ENCODE results near the gene INPP5B.

INPP5B gene

GRCh38 chr1:37932759-37933158 is 14.1 kb downstream of the INPP5B start:
- Histone ChIP-seq H3K36me3 (ENCODE audit: control insufficient read depth in 1 of 2, insufficient read depth in 2 of 2, low read length in 2 of 2) (no peaks in the 10 kb centered on the region), H4K8ac (ENCODE audit: low read depth, low read length) (no peak overlapping the region), H3K4me2 (ENCODE audit: low read length) (no peak overlapping the region), H3K9me3 (ENCODE audit: insufficient read depth, low read depth, low read length) (no peaks in the 10 kb centered on the region), H3K14ac (ENCODE audit: low read length) (no peak overlapping the region), H3K9ac (ENCODE audit: low read length) (no peak overlapping the region), H3K79me1 (ENCODE audit: low read length) (peaks cover 5% of the 10 kb centered on the region), H3K23ac (ENCODE audit: low read length) (no peak overlapping the region), H3K4me1 (ENCODE audit: control insufficient read depth in 1 of 2, insufficient read depth in 2 of 2, low read length in 2 of 2) (peaks cover 7 to 10% of the 10 kb centered on the region in 2 experiments), H3K4me3 (ENCODE audit: low read depth, low read length) (no peak overlapping the region), H4K91ac (ENCODE audit: low read depth, low read length) (no peak overlapping the region), H3K27me3 (ENCODE audit: insufficient read depth, low read length) (no peaks in the 10 kb centered on the region), H2BK5ac (ENCODE audit: low read depth, low read length, poor library complexity) (no peak overlapping the region), H4K12ac (ENCODE audit: low read depth, low read length) (no peak overlapping the region), H3K18ac (ENCODE audit: low read length) (no peak overlapping the region), H2AFZ (ENCODE audit: insufficient read depth, low read length, poor library complexity) (no peak overlapping the region), H3K27ac (ENCODE audit: low read depth, low read length) (no peak overlapping the region), H2BK12ac (ENCODE audit: low read length) (no peak overlapping the region), H2BK120ac (ENCODE audit: insufficient read depth, low read length, poor library complexity) (no peak overlapping the region), H3K79me2 (ENCODE audit: control insufficient read depth, insufficient read depth, low read length, poor library complexity) (peaks cover 5% of the 10 kb centered on the region), H3K4ac (ENCODE audit: low read depth, low read length) (no peak overlapping the region), H2AK5ac (ENCODE audit: low read length) (no peak overlapping the region)
- peak; percentile 50 to 74 for DNase-seq
- no CpG with 5 or more reads among the region's 4 CpGs for WGBS (ENCODE audit: extremely low coverage, insufficient coverage, insufficient read length)

GRCh38 chr1:37931361-37932158 is 15.3 kb downstream of the INPP5B start:
- H2AFZ ChIP-seq (ENCODE audit: insufficient read depth, low read length, poor library complexity): peak overlapping the region; percentile 85
- peak overlapping the region; percentile 90 for H3K4me3 ChIP-seq (ENCODE audit: low read depth, low read length)
- peak overlapping the region; percentile 42 for H3K18ac ChIP-seq (ENCODE audit: low read length)
- WGBS (ENCODE audit: extremely low coverage, insufficient coverage, insufficient read length): no CpG with 5 or more reads among the region's 68 CpGs
- DNase-seq: peak; percentile 99
- H4K91ac ChIP-seq (ENCODE audit: low read depth, low read length): peak overlapping the region; percentile 77
- peaks cover 5% of the 10 kb centered on the region for H3K79me1 ChIP-seq (ENCODE audit: low read length)
- peak overlapping the region; percentile 70 for H4K8ac ChIP-seq (ENCODE audit: low read depth, low read length)
- H3K79me2 ChIP-seq (ENCODE audit: control insufficient read depth, insufficient read depth, low read length, poor library complexity): peaks cover 5% of the 10 kb centered on the region
- peak overlapping the region; percentile 61 for H3K9ac ChIP-seq (ENCODE audit: low read length)
- no peaks in the 10 kb centered on the region for H3K36me3 ChIP-seq (ENCODE audit: control insufficient read depth in 1 of 2, insufficient read depth in 2 of 2, low read length in 2 of 2)
- H3K4me1 ChIP-seq (ENCODE audit: control insufficient read depth in 1 of 2, insufficient read depth in 2 of 2, low read length in 2 of 2): peaks cover 7 to 10% of the 10 kb centered on the region in 2 experiments
- no peak overlapping the region for H4K12ac ChIP-seq (ENCODE audit: low read depth, low read length)
- peak overlapping the region; percentile 14 for H2BK5ac ChIP-seq (ENCODE audit: low read depth, low read length, poor library complexity)
- H2BK12ac ChIP-seq (ENCODE audit: low read length): no peak overlapping the region
- peak overlapping the region; percentile 73 for H3K4me2 ChIP-seq (ENCODE audit: low read length)
- peak overlapping the region; percentile 65 for H3K14ac ChIP-seq (ENCODE audit: low read length)
- no peaks in the 10 kb centered on the region for H3K27me3 ChIP-seq (ENCODE audit: insufficient read depth, low read length)
- no peak overlapping the region for H3K23ac ChIP-seq (ENCODE audit: low read length)
- H3K9me3 ChIP-seq (ENCODE audit: insufficient read depth, low read depth, low read length): no peaks in the 10 kb centered on the region
- no peak overlapping the region for H2BK120ac ChIP-seq (ENCODE audit: insufficient read depth, low read length, poor library complexity)
- no peak overlapping the region for H2AK5ac ChIP-seq (ENCODE audit: low read length)
- H3K4ac ChIP-seq (ENCODE audit: low read depth, low read length): peak overlapping the region; percentile 65
- H3K27ac ChIP-seq (ENCODE audit: low read depth, low read length): peak overlapping the region; percentile 76

DNA sequence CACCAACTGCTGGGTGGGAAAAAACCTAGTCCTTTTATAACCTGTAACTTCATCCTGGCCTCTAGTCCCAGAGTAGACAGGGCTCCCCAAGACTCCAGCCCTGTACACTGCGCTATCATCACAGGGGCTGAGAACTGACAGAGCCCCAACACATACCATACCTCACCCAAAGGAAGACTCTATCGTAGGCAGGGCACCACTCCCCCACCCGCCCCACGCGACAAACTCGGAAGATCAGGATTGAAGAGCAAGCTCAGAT is 15.8 kb downstream of the INPP5B start:
- Histone ChIP-seq H3K4ac (ENCODE audit: low read depth, low read length) (peak overlapping the region; percentile 15), H3K14ac (ENCODE audit: low read length) (peak overlapping the region; percentile 65), H3K9me3 (ENCODE audit: insufficient read depth, low read depth, low read length) (no peaks in the 10 kb centered on the region), H3K23ac (ENCODE audit: low read length) (no peak overlapping the region), H3K4me2 (ENCODE audit: low read length) (peak overlapping the region; percentile 67), H3K4me3 (ENCODE audit: low read depth, low read length) (peak overlapping the region; percentile 90), H4K12ac (ENCODE audit: low read depth, low read length) (no peak overlapping the region), H2BK12ac (ENCODE audit: low read length) (no peak overlapping the region), H4K91ac (ENCODE audit: low read depth, low read length) (no peak overlapping the region), H3K4me1 (ENCODE audit: control insufficient read depth in 1 of 2, insufficient read depth in 2 of 2, low read length in 2 of 2) (peaks cover 7 to 10% of the 10 kb centered on the region in 2 experiments), H2BK5ac (ENCODE audit: low read depth, low read length, poor library complexity) (peak overlapping the region; percentile 14), H3K36me3 (ENCODE audit: control insufficient read depth in 1 of 2, insufficient read depth in 2 of 2, low read length in 2 of 2) (no peaks in the 10 kb centered on the region), H2BK120ac (ENCODE audit: insufficient read depth, low read length, poor library complexity) (no peak overlapping the region), H3K27me3 (ENCODE audit: insufficient read depth, low read length) (no peaks in the 10 kb centered on the region), H2AFZ (ENCODE audit: insufficient read depth, low read length, poor library complexity) (peak overlapping the region; percentile 82), H3K79me1 (ENCODE audit: low read length) (peaks cover 5% of the 10 kb centered on the region), H3K27ac (ENCODE audit: low read depth, low read length) (no peak overlapping the region), H3K18ac (ENCODE audit: low read length) (peak overlapping the region; percentile 42), H2AK5ac (ENCODE audit: low read length) (no peak overlapping the region), H3K79me2 (ENCODE audit: control insufficient read depth, insufficient read depth, low read length, poor library complexity) (peaks cover 5% of the 10 kb centered on the region), H3K9ac (ENCODE audit: low read length) (peak overlapping the region; percentile 61), H4K8ac (ENCODE audit: low read depth, low read length) (peak overlapping the region; percentile 64)
- WGBS (ENCODE audit: extremely low coverage, insufficient coverage, insufficient read length): no CpG with 5 or more reads among the region's 6 CpGs
- no peak for DNase-seq

GRCh38 chr1:37930246-37931101 is 16.4 kb downstream of the INPP5B start:
- Histone ChIP-seq H3K18ac (ENCODE audit: low read length) (no peak overlapping the region), H3K27ac (ENCODE audit: low read depth, low read length) (no peak overlapping the region), H3K23ac (ENCODE audit: low read length) (no peak overlapping the region), H2BK120ac (ENCODE audit: insufficient read depth, low read length, poor library complexity) (no peak overlapping the region), H3K4me3 (ENCODE audit: low read depth, low read length) (no peak overlapping the region), H3K36me3 (ENCODE audit: control insufficient read depth in 1 of 2, insufficient read depth in 2 of 2, low read length in 2 of 2) (no peaks in the 10 kb centered on the region), H3K79me2 (ENCODE audit: control insufficient read depth, insufficient read depth, low read length, poor library complexity) (peaks cover 5% of the 10 kb centered on the region), H2BK12ac (ENCODE audit: low read length) (no peak overlapping the region), H4K12ac (ENCODE audit: low read depth, low read length) (no peak overlapping the region), H4K8ac (ENCODE audit: low read depth, low read length) (peak overlapping the region; percentile 64), H2AK5ac (ENCODE audit: low read length) (no peak overlapping the region), H3K14ac (ENCODE audit: low read length) (peak overlapping the region; percentile 65), H3K4ac (ENCODE audit: low read depth, low read length) (no peak overlapping the region), H3K27me3 (ENCODE audit: insufficient read depth, low read length) (no peaks in the 10 kb centered on the region), H2AFZ (ENCODE audit: insufficient read depth, low read length, poor library complexity) (peak overlapping the region; percentile 82), H3K9me3 (ENCODE audit: insufficient read depth, low read depth, low read length) (no peaks in the 10 kb centered on the region), H2BK5ac (ENCODE audit: low read depth, low read length, poor library complexity) (no peak overlapping the region), H3K4me1 (ENCODE audit: control insufficient read depth in 1 of 2, insufficient read depth in 2 of 2, low read length in 2 of 2) (peaks cover 7 to 10% of the 10 kb centered on the region in 2 experiments), H3K4me2 (ENCODE audit: low read length) (peak overlapping the region; percentile 67), H3K79me1 (ENCODE audit: low read length) (peaks cover 5% of the 10 kb centered on the region), H3K9ac (ENCODE audit: low read length) (peak overlapping the region; percentile 61), H4K91ac (ENCODE audit: low read depth, low read length) (no peak overlapping the region)
- DNase-seq: peak; percentile 93 to 96
- WGBS (ENCODE audit: extremely low coverage, insufficient coverage, insufficient read length): no CpG with 5 or more reads among the region's 13 CpGs

All from trophoblast cell (in vitro differentiated cells and primary cell).